GDM1 (cell line): ENCODE data around the gene CRHR1.

Experiments
- DNase-seq: peaks from one replicate; lab custom pipeline; 2025; lab: John Stamatoyannopoulos, UW

The CRHR1 gene

DNA sequence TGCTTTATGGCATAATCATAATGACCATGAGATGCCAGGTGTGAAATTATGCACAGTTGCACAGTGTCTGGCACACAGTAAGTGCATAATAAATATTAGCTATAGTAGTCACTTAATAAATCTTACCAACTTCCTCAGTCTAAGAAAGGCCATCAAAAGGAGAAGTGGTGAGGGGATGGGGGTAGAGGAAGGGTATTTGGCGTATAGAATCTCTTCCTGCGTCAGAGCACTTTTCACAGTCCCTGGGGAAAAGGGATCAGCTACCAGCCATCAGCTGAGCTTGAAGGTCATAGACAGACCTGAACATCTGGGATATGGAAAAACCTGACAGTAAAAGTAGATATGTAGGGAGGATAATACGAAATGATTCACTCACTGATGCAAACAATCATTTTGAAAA lies 5.8 kb downstream of the CRHR1 start:
- DNase-seq: no peak

DNA sequence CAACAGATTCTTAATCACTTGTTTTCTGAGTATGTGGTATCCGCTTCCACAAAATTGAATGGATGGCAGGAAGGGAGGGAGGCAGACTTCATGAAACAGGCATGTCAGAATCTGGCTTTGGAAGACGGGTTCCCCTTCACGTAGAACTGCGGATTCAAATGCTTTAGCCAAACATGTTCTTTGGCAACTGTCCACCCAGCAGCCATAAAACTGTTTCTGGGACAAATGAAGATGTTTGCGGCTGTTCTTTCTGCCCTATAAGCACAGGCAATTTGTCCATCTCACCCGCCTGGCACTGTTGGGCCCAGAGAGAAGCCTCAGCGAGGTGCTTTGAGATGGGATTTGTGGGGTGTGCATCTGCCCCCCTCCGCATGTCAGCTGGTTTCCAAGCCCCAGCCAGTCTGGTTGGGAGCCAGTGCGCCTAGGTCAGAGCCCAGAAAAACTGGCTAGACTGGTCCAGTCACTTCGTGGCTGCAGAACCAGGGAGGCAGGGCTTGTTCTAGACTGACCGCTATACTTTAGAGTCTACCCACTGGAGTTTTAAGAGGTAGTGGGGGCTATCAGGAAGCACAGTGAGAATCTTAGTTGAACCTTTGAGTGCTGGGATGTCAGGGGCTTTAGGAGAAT lies 6.3 kb downstream of the CRHR1 start:
- DNase-seq: no peak

DNA sequence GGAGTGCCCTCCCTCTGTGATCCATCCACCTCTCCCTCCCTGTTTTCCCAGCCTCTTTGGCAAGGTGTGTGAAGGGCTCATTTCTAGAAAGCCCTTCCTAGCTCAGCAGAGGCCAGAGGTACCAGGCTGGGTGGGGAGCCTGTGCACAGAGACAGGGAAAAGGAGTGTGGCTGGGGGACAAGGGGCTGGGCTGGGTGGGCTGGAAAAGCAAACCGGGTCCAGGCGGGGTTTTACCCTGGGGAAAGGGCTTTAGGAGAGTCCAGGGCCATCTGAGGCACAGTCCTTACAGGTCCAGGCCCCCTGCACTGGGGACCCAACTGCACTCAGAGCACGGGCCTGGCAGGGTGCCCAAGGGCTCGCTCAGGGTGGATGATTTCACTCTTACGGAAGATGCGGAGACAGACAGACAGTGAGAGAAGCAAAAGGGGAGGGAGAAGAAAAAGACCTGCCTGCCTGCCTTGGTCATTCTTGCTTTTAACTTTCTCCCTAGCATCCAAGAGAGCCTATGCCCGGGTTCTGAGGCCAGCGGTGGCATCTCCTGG lies 7.0 kb downstream of the CRHR1 start:
- DNase-seq: no peak

DNA sequence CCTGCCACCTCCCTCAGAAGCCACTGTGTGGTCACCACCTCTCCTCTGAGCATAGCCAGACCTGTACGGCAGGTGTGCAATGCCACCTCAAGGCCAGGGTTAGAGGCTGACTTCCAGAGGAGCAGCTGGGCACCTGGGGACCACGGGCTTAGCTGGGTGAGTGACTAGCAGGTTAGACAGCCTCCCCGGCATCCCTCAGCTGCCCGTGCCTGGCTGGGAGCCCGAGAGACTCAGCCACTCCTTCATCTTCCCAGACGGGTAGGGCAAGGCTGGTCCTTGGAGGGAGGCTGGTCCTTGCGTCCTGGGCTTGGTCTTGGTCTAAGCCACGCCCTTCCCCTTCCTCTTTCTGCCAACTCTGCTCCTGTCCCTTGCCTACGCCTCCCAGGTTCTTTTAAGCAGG lies 7.8 kb downstream of the CRHR1 start:
- DNase-seq: no peak

DNA sequence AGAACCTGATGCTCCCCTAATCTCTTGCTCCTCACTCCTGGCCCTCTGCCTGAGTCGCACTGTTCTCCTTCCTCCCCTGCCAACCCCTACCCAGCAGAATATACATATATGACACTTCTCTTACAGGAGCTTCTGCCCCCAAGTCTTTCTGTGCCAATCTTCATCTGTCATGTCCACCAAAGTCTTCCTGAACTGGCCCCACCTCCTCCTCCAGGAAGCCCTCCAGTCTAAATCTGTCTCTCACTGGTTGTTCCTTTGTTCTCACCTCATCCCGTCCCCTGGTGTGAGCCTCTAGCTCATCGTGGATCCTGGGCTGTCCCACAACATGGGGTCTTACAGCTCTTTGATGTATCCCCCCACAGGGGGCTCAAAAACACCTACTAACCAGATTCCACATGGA lies 8.3 kb downstream of the CRHR1 start:
- DNase-seq: no peak

DNA sequence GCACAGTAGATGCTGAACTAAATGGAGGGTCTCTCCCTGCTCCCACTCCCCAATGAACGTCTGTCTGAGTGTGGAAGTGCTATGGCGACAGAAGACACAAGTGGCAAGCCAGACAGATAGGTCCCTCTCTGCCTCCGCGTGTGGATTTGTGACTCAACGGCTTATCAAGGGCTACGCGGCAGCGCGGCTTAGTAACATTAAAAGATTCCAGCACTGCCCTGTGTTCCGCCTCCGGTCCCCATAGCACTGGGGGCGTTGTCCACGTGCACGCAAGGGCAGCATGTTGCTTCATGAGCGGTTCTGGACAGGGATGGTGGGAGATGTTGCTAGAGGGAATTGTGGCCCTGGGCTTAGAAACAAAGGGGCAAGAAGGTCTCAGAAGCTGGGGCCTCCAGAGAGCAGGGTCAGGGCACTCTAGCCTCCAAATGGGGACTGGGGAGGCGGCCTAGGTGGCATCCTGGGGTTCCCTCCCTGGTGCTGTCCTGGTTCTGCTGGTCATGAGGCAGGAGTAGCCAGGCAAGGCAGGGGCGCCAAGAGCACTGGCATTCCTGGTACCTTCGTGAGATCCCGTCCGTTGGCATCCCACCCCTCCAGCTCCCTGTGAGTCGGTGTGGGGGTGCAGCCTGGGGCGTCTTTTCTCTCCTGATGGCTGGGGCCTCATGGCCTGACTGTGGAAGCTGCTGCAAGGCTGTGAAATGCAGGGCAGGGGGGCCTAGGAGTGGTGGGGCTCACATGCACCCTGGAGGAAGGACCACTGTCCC lies 9.1 kb downstream of the CRHR1 start:
- no peak for DNase-seq

DNA sequence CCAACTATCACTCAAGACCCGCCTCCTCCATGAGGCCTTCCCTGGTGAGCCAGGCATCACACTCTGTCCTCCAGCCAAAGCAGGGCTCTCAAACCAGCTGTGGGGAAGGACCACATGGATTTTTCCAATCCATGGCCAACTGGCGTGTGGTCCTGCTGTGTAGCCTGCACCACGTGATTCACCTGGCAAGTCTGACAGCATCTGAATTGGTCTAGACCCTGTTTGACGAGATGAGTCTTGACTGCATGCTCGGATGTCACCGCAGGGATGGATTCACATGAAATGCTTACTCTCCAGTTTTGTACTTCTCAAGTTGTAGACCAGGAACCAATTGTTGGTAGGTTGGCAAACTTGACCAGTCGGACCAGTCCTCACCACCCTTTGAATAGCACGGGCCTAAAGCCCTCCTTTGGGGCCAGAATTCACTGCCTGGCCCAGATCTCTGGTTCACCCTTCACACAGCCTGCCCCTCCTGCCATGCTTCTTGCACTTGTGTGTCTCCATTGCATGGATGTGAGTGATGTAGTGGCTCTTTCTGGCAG lies 9.9 kb downstream of the CRHR1 start:
- no peak for DNase-seq

DNA sequence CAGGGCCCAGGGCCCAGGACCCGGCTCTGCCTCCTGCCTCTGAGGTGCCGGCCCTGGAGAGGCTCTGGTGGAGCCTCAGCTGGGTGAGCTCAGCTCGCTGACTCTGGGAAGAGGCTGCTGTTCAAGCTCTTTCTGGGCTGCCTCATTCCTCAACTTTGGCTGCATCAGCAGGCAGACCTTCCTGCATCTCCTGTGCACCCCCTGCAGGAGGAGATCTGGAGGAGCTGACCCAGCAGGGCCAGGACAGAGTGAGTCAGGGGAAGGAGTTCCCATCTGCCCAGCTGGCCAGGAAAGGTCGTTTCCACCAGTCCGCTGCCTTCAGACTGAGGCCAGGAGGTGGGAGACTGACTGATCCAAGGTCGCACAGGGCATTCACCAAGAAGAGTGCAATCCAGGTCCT lies 10.7 kb downstream of the CRHR1 start:
- no peak for DNase-seq

DNA sequence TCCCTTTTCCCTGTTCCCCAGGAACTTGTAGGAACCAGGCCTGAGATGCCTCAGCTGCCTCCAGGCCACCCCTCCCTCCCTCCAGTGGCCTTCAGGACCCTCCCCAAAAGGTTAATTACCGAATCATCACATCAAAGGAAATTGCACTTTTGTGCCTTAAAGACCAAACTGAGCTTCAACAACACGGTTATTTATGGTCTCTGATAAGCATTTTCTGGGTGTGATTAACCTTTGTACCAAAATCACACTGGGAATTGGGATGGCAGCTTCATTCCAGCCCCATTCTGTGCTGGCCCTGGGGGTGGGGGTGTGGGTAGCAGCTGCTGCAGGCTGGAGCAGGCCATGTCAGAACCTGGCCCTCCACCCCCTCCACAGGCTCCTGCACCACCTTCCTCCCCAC lies 16.7 kb downstream of the CRHR1 start:
- DNase-seq: no peak

DNA sequence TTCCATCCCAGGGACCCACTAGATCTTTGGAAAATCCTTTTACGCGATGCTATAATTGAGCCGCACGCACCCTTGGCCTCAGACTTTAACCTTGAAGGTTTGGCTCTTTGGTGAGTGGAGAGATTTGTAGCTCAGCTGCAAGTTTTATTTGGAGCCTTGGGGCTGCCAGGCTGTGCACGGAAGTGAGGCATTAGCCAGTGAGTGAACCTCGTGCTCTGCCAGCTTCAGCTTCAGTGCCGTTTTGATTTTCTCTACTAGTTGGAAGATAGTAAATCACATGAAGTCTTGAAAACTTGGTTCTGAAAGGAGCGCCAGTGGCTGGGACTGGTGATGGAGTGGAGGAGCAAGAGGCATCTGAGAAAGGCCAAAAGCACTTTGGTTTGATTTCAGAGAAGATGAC lies 17.3 kb downstream of the CRHR1 start:
- DNase-seq: no peak

DNA sequence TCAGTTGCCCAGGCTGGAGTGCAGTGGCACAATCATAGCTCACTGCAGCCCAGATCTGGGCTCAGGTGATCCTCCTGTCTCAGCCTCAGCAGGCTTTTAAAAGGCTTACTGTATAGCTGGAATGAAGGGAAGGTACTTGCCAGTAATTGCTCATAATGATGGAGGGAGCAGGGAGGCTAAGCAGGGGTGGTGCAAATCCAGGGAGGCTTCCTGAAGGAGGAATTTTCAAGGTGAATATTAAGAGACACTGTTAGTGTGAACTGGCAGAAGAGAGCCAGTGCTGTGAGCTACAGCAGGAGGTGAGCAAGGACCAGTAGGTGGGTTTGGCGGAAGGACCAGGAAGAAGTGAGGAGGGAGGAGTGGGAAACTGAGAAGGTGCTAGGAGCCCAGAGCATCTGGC lies 24.7 kb downstream of the CRHR1 start:
- DNase-seq: no peak

DNA sequence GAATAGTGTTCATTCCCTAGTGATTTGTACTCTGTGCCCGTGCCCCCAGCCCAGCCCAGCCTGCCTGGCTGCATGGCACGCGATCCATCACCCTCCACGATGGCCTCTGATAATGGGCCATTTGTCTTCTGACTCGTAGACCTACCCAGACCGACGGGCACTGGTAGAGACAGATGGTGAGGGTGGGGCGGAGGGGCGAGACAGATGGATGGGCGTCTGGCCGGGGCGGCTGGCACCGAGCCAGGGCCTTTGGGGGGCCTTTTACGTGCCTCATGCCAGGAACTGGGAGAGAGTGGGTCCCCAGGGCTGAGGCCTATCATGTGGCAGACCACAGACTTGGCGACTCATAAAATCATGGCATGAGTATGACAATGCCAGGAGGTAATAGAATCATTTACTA lies 25.4 kb downstream of the CRHR1 start:
- no peak for DNase-seq

DNA sequence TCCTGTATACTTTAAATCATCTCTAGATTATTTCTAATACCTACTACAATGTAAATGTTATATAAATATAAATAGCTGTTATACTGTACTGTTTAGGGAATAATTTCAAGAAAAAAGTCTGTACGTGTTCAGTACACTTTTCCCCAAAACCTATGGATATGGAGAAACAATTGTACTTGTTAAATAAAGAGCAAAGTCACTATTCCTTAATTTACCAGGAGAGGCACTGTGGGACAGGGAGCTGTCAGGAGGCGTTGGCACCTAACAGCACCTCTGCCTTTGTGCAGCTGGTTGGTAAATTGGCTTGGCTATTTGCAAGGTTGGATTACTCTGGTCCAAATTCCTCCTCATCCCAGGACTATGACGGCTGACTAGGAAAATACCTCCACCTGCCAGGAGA lies 28.0 kb downstream of the CRHR1 start:
- DNase-seq: no peak

DNA sequence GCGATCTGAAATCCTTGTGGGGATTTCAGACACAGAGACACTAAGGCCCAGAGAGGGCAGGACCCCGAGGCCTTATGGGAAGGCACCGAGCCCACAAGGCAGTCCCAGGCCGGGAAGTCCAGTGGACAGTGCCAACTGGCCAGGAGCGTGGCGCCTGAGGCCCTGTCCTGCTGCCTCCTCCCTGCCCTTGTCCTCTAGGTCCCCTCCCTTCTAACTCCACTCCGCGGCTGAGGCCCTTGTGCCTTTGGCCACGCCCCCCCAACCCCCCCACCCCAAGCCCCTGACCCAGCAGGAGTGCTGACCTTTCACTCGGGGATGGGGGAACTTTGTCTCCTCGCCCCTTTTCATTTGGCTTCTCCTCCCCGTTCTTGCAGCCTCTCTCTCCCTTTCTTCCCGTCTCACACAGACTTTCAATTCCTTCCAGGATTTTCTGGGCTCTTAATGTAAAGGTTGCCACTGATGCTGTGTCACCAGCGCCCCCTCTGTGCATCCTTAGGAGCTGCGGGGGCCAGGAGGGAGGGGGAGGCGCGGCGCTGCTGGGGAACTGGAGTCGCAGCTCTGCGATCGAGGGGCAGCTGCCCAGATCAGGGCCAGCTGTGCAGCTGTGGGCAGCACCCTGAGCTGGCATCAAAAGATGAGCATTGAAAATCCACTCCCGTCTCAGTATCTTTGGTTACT lies 29.1 kb downstream of the CRHR1 start:
- DNase-seq: no peak

DNA sequence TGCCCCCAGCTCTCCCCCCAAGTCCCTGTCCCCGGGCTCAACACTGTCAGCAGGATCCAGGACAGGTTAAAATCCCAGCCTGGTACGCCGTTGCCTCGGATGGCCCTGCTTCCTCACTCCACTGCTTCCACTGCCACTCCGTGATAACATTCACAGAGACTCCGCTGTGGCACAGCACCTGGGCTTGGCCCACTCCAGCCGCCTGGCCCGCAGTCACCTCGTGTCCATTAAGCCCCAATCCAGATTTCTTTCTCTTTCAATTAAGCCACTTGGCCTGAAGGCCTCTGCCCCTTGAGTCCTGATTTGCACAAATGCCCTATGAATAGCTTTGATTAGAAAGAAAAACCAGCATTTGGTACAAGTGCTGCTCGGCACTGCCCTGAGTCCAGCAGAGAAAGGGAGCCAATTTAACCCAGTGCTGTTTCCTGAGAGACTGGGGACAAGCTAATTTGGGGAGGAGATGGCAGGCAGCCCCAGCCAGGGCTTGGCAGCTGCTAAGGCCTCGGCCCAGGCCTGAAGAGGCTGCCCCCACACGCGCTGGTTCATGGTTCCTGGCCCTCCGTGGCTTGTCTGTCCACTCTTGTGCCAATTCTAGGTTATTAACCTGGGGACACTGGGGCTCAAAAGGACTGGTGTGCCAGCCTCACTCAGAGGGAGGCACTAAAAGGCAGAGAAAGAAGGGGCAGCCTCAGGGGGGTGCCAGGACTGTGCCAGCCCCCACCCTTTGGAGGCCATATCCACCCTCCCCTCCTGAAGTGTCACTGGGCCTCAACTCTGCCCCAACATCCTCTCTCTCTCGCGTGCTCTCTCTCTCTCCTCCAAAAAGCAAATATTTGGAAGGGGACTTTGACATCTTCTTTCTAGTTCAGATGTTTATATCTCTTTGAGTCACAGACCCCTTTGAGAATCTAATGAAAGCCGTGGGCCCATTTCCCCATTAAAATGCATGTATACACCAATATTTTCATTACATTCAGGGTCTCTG lies 30.8 kb downstream of the CRHR1 start:
- DNase-seq: no peak

DNA sequence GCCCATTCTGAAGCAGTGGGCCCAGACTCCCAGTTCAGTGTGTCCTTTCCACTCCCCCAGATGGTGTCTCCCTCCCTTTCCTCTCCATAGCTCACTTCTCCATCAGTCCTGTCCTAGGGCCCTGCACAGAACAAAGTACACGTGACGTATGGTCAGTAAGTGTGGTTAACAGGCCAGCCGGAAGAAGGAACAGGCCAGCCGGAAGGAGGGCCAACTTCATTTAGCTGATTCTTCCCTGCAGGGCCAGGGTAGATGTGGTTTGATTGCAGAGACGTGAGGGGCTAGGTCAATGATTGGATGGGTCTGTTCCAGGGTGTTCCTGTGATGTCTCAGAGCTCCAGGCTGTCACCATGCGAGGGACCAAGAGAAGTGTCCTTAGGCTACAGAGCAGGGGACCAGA lies 31.6 kb downstream of the CRHR1 start:
- DNase-seq: no peak

DNA sequence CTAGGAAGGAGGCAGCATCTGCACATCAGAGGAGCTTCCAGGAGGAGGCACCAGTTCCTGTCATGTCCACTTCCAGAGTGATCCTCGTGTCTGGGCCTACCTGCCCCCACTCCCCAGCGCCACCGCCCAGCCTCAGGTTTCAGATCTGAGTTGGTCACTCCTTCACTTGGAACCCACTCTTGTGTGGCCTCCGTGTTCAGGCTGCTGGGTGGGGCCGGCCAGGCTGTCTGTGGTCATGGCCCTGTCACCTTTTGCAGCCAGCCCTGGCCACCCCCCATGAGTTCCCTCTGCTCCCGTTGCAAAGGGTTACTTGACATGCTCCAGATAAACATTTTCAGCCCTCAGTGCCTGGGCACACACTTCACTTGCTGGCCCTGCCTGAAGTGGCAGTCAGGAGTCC lies 33.9 kb downstream of the CRHR1 start:
- DNase-seq: no peak

DNA sequence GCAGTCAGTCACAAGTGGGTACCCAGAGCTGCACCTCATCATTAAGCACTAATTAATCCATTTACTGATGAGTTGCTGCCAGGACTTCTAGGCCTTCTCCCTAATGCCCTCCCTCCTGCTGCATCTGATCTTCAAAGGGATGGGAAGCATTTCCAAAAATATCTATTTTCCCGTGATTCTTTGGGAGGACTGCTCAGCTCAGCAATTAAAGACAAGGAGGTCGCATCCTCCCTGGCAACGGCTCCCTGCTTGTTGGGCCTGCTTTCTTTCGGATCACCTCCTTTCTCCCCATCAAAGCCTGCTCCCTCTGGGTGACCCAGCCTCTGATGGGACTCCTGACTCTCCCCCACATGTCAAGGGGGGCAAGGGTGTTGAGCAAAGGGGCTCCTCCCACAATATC lies 34.6 kb downstream of the CRHR1 start:
- no peak for DNase-seq

DNA sequence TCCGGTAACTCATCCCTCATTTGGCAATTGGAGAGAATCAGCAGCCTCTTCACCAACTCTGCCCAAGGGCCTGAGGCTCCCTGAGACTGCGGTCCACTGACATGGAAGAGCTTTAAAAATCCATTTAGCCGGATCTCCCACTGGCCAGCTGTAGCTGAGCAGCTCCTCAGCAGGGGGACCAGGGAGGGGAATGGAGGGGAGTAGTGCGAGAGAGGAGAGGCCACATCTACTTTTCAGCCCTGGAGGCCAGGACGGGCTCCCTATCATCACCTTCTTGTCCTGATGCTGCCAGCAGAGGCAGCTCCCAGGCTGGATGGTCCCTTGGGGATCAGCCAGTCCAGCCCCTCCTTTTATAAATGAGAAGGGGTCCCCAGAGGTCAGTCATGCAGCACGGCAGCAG lies 35.5 kb downstream of the CRHR1 start:
- no peak for DNase-seq

DNA sequence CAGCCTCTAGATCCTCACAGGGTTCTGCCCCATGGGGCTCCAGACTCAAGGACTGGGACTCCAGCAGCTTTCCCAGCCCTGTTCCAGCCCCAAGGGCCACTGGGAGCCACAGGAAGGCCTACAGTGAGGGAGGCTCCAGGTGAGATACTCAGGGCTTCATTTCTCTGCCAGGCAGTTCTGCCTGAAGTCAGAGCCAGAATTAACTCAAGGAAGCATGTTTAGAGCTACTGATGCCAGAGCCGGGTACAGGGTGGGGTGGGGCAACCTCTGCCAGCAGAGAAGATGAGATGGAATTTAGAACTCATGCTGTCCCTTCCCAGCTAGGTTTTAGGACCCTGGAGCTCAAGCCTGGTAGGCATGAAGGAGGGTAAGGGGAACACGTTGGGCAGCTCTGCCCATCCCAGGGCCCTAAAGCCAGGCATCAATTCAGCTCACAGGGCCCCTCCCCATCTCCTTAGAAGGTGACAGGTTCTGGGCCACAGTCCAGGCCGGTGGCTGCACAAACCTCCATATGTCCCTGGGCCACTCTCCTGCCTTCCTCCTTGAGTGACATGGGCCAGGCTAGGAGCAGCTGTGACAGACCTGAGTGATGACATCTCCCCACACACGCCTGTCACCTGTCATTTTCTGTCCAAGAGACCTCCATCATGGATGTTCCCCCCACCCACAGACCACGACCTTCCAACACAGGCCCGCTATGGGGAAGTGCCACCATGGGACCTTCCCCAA lies 36.1 kb downstream of the CRHR1 start:
- DNase-seq: no peak

DNA sequence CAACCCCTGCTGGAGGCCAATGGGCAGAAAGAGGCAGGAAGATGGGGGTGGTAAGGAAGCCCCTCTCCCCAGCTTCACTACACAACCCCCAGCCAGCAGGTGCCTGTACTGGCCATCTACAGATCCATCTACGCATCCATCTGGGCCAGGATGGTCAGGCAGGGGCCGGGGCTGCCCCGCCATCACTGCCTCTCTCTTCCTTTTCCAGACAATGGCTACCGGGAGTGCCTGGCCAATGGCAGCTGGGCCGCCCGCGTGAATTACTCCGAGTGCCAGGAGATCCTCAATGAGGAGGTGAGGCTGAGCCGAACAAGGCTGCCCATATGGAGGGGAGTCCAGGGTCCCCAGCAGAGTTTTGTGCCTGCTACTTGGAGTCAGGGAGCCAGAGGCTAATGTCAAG lies 37.0 kb downstream of the CRHR1 start:
- no peak for DNase-seq
